Suppressor macrophage treated with lipopolysaccharide for 1 hour (primary cell): Measurements from ENCODE around the gene GABRB3.

Experiments
- DNase-seq, 3 donors: peaks; one replicate each; pipeline ENCODE4 v3.0.0-alpha.2; 2020 to 2022

The GABRB3 gene

DNA sequence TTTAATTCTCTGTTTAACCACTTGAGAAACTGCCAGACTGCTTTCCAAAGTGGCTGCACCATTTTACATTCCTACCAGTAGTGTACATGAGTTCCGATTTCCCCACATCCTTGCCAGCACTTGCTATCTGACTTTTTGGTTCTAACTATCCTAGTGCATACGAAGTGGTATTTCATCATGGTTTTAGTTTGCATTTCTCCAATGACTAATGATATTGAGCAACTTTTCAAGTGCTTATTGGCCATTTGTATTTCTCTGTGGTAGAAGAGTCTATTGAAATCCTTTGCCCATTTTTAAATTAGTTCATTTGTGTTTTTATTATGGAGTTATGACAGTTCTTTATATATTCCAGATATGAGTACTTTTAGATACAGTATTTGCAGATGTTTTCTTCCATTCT lies 247.8 kb downstream of the GABRB3 start:
- no peak for DNase-seq

DNA sequence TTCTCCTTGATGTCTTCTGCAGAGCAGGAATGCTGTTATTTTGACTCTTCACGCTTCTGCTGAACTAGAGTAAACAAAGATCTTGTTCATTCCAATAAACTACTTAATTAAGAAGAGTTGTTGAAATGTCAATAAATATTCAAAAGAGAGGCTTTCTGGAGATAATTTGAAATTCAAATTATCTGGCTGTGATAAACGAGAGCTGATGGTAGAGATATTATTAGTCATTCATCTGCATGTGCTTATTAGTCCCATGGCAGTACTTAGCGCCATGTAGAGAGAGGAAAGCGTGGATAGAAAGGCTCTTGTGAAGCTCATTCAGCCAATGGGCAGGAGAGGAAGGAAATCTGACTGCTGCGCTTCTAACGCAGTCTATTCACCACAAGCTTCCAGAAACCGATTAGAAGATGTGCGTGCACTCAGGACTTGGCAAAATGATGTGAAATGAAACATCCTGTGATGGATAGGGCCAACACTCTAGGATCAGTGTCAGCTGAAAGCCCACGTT lies 251.1 kb downstream of the GABRB3 start:
- DNase-seq, result no peak

DNA sequence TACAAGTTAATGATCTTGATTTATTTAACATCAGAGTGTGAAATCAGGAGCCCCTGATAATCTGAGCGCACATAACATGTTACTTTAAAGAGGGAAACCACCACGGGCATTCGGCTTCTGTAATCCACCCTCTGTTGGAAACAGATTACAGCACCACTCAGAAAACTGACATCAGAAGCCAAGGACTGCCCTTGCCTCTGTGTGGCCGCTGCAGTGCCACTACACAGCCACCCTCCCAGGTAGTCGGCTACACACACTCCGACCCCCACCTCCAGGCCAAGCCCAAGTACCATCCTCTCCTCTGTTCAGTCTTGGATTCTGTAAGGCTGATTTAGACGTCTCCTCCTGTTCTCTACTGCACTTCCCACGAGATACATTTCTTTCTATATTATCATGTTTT lies 251.7 kb downstream of the GABRB3 start:
- DNase-seq, result no peak

DNA sequence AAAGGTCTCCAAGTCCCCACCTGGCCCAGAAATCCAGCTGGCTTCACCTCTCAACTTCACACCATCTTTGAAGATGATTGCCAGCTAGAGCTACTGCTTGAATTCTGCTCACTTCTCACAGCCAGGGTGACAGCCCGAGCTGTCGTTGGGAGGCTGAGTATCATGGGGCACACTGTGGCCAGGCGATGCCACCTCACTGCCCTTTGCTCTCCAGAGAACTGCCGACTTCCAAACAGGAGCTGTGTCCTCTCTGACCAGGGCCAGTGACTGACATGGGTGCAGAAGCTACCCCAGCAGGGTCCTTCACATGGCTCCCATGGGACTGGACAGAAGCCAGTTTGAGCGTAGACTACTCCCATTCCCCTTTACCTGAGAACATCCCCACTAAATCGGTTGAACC lies 254.0 kb downstream of the GABRB3 start:
- DNase-seq, result no peak

DNA sequence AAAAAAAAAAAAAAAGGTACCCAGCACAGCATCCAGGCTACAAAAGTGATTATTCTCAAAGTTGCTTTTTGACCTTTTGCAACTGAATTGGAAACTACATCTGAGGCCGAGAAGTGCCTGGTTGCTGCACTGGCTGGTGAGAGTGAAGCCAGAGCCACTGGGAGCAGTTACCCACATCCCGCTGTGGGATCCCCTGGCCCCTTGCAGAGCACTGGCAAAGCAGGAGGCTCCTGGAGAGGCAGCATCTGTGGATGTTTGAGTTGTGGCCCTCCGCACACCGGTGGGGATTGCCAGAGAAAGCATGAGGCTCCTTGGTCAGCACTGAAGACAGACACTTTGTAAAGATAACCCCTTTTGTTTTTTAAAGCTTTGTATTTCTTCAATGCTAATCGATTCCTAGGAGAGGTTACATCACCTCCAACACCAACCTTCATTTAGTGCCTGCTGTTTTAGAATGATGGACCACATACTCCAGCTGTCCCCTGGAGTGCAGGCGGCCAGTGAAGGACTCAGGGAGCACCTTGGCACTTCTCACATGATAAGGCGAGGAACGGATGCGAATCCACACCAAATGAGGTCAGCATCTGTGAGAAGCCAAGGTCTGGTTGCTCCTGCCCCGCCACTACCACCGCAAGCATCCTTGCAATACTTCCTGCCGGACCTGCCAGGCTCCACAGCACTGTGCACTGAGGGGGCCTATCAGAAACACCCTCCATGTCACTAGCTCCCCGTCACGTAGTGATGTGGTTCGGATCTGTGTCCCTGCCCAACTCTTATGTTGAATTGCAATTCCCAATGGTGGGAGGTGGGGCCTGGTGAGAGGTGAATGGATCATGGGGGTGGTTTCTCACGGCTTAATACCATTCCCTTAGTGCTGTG lies 256.5 kb downstream of the GABRB3 start:
- DNase-seq, result no peak

DNA sequence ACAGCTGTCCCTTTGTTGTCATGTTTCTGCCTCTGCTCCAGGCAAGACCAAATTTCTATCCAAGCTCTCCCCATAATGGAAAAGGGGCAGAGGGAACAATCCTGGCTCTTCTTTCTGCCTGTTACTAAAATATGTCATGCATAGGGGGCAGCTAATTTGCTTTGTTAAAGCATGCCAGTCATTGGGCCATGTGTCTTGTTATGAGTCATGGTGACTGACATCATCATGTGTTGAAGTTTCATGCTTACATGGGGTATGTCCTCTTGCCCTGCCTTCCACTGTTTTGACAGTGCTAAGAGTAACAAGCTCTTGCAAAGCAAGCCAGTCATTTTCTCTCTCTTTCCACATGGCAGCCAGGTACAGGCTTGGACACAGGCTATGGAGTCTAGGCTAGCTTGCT lies 268.9 kb downstream of the GABRB3 start:
- DNase-seq, result no peak
